ENCODE results near the gene SUPT3H. TPM values are rescaled to one million over a fixed set of nuclear protein-coding genes. Genes with fewer than 3 reads are reported as not detected.

Gene SUPT3H
- total RNA-seq, 1 donor, result 4.7 TPM

GRCh38 chr6:45265246-45265645, 112.5 kb downstream of the SUPT3H start:
- no peaks in the 10 kb centered on the region for H3K36me3 ChIP-seq (ENCODE audit: insufficient read depth, low read length)
- no peaks in the 10 kb centered on the region for H4K20me1 ChIP-seq (ENCODE audit: insufficient read depth, low read length)
- H3K27me3 ChIP-seq (ENCODE audit: insufficient read depth, low read length), result no peaks in the 10 kb centered on the region
- no peak overlapping the region for H3K27ac ChIP-seq (ENCODE audit: low read depth, low read length)
- no peaks in the 10 kb centered on the region for H3K9me3 ChIP-seq (ENCODE audit: low read depth, low read length)
- H3K4me1 ChIP-seq (ENCODE audit: insufficient read depth, low read length), result no peaks in the 10 kb centered on the region
- no peak for DNase-seq (ENCODE audit: insufficient read length, low spot score, missing footprints)
- H2AFZ ChIP-seq (ENCODE audit: low read length), result no peak overlapping the region
- TF ChIP-seq, protein P1, sequence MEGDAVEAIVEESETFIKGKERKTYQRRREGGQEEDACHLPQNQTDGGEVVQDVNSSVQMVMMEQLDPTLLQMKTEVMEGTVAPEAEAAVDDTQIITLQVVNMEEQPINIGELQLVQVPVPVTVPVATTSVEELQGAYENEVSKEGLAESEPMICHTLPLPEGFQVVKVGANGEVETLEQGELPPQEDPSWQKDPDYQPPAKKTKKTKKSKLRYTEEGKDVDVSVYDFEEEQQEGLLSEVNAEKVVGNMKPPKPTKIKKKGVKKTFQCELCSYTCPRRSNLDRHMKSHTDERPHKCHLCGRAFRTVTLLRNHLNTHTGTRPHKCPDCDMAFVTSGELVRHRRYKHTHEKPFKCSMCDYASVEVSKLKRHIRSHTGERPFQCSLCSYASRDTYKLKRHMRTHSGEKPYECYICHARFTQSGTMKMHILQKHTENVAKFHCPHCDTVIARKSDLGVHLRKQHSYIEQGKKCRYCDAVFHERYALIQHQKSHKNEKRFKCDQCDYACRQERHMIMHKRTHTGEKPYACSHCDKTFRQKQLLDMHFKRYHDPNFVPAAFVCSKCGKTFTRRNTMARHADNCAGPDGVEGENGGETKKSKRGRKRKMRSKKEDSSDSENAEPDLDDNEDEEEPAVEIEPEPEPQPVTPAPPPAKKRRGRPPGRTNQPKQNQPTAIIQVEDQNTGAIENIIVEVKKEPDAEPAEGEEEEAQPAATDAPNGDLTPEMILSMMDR (IDR thresholded peaks at IDR 0.05; ENCODE audit: extremely low read depth, low read depth, low read length), result no peak
- H3K4me2 ChIP-seq (ENCODE audit: insufficient read depth, low read length), result no peak overlapping the region
- H3K79me2 ChIP-seq (ENCODE audit: insufficient read depth, low read length), result no peaks in the 10 kb centered on the region
- H3K4me3 ChIP-seq (ENCODE audit: insufficient read depth, low read length), result no peak overlapping the region

- Histone ChIP-seq H2AFZ (ENCODE audit: low read length) (no peak overlapping the region), H3K9me3 (ENCODE audit: low read depth, low read length) (no peaks in the 10 kb centered on the region), H3K4me2 (ENCODE audit: insufficient read depth, low read length) (no peak overlapping the region), H3K27me3 (ENCODE audit: insufficient read depth, low read length) (no peaks in the 10 kb centered on the region), H3K27ac (ENCODE audit: low read depth, low read length) (no peak overlapping the region), H3K4me1 (ENCODE audit: insufficient read depth, low read length) (no peaks in the 10 kb centered on the region), H4K20me1 (ENCODE audit: insufficient read depth, low read length) (no peaks in the 10 kb centered on the region), H3K4me3 (ENCODE audit: insufficient read depth, low read length) (no peak overlapping the region), H3K36me3 (ENCODE audit: insufficient read depth, low read length) (no peaks in the 10 kb centered on the region), H3K79me2 (ENCODE audit: insufficient read depth, low read length) (no peaks in the 10 kb centered on the region)
- TF ChIP-seq, protein P1 (IDR thresholded peaks at IDR 0.05; ENCODE audit: extremely low read depth, low read depth, low read length), result no peak
- DNase-seq (ENCODE audit: insufficient read length, low spot score, missing footprints), result no peak
Observed at GRCh38 chr6:45260696-45261095, 117.0 kb downstream of the SUPT3H start.

DNA sequence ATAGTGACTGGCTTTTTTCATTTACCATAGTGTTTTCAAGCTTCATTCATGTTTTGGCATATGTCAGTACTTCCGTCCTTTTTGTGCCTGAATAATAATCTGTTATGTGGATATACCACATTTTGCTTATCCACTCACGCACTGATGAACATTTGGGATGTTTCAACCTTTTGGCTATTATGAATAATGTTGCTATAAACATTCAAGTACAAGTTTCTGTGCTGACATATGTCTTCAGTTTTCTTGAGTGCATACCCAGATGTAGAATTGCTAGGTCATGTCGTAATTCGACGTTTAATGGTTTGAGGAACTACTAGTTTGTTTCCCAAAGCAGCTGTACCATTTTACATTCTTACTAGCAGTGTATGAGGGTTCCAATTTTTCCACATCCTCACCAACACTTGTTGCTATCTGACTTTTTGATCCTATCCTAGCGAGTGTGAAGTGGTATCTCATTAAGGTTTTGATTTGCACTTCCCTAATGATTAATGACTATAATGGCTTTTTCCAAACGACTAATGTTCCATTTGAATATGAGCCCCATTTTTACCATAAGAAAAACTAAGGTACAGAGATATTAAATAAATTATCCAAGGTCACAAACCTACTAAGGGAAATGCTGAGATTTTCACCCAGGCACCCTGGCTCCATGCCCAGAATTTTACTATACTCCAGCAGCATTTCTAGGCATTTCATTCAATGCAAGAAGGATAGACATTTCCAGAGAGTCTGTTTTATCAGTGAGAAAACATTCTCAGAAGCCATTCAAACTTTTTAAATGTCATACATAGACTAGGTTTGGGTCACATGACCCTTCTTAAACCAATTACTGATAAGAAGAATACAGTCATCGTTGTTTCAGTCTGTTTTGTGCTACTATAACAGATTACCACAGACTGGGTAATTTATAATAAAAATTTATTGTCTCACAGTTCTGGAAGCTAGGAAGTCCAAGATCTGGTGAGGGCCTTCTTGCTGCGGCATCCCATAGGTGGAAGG, 120.7 kb downstream of the SUPT3H start:
- H3K4me1 ChIP-seq (ENCODE audit: insufficient read depth, low read length), result no peaks in the 10 kb centered on the region
- TF ChIP-seq, protein P1 (IDR thresholded peaks at IDR 0.05; ENCODE audit: extremely low read depth, low read depth, low read length), result no peak
- no peak overlapping the region for H3K4me2 ChIP-seq (ENCODE audit: insufficient read depth, low read length)
- DNase-seq (ENCODE audit: insufficient read length, low spot score, missing footprints), result no peak
- no peak overlapping the region for H2AFZ ChIP-seq (ENCODE audit: low read length)
- H3K27me3 ChIP-seq (ENCODE audit: insufficient read depth, low read length), result no peaks in the 10 kb centered on the region
- no peak overlapping the region for H3K27ac ChIP-seq (ENCODE audit: low read depth, low read length)
- H3K79me2 ChIP-seq (ENCODE audit: insufficient read depth, low read length), result no peaks in the 10 kb centered on the region
- H3K4me3 ChIP-seq (ENCODE audit: insufficient read depth, low read length), result no peak overlapping the region
- H3K36me3 ChIP-seq (ENCODE audit: insufficient read depth, low read length), result no peaks in the 10 kb centered on the region
- no peaks in the 10 kb centered on the region for H4K20me1 ChIP-seq (ENCODE audit: insufficient read depth, low read length)
- no peaks in the 10 kb centered on the region for H3K9me3 ChIP-seq (ENCODE audit: low read depth, low read length)

- no peak for DNase-seq (ENCODE audit: insufficient read length, low spot score, missing footprints)
- Histone ChIP-seq H3K9me3 (ENCODE audit: low read depth, low read length) (no peaks in the 10 kb centered on the region), H3K27me3 (ENCODE audit: insufficient read depth, low read length) (no peaks in the 10 kb centered on the region), H3K27ac (ENCODE audit: low read depth, low read length) (no peak overlapping the region), H4K20me1 (ENCODE audit: insufficient read depth, low read length) (no peaks in the 10 kb centered on the region), H2AFZ (ENCODE audit: low read length) (no peak overlapping the region), H3K36me3 (ENCODE audit: insufficient read depth, low read length) (no peaks in the 10 kb centered on the region), H3K79me2 (ENCODE audit: insufficient read depth, low read length) (no peaks in the 10 kb centered on the region), H3K4me3 (ENCODE audit: insufficient read depth, low read length) (no peak overlapping the region), H3K4me2 (ENCODE audit: insufficient read depth, low read length) (no peak overlapping the region), H3K4me1 (ENCODE audit: insufficient read depth, low read length) (no peaks in the 10 kb centered on the region)
- TF ChIP-seq, protein P1 (IDR thresholded peaks at IDR 0.05; ENCODE audit: extremely low read depth, low read depth, low read length), result no peak
Observed at GRCh38 chr6:45255434-45255833, 122.3 kb downstream of the SUPT3H start.

Measured in osteoblast (primary cell).